Measurements from ENCODE around the gene POLD2. TPM values are rescaled to one million over a fixed set of nuclear protein-coding genes. Genes with fewer than 3 reads are reported as not detected.

Gene POLD2
- total and polyA plus RNA-seq, 2 of the 13 experiments (the other 11 are each of a cell fraction or from before 2014, with no cell fraction given) = 87.6 to 95.1 TPM

- Histone ChIP-seq H3K36me3 (replicated peaks in 1 of 2; ENCODE audit: control insufficient read depth in 1 of 2, insufficient read depth in 2 of 2, low read length in 2 of 2) (peaks cover 11 to 28% of the 10 kb centered on the region in 2 experiments; a peak in 4 of 5 replicates), H3K4me1 (ENCODE audit: insufficient read depth, low read length) (peaks cover 16% of the 10 kb centered on the region), H3K9me3 (ENCODE audit: low read length) (no peaks in the 10 kb centered on the region), H3K4me2 (ENCODE audit: low read depth, low read length) (no peak overlapping the region), H3K9ac (ENCODE audit: insufficient read depth, low read depth, low read length) (no peak overlapping the region), H3K27me3 (ENCODE audit: control insufficient read depth in 1 of 2, insufficient read depth in 2 of 2, low read length in 2 of 2) (no peaks in the 10 kb centered on the region), H2AFZ (ENCODE audit: low read length) (no peak overlapping the region), H3K79me2 (ENCODE audit: insufficient read depth, low read length) (no peaks in the 10 kb centered on the region), H3K27ac (ENCODE audit: extremely low read length, insufficient read depth, low read length) (no peak overlapping the region), H3K4me3 (replicated peaks in 1 of 3; ENCODE audit: insufficient read depth in 1 of 3, low read depth in 2 of 3, low read length in 3 of 3) (no peak overlapping the region), H4K20me1 (ENCODE audit: insufficient read depth, low read length) (no peaks in the 10 kb centered on the region)
- WGBS (ENCODE audit: low lambda C conversion rate) = 98% methylated on average over 5 of the region's 5 CpGs
- ChIA-PET CTCF (ENCODE audit: low intra/inter-chr PET ratio, low total read pairs) (no interaction called here), POLR2A (no interaction called here)
- TF ChIP-seq SIN3A (IDR thresholded peaks at IDR 0.05; ENCODE audit: borderline replicate concordance, low read depth, low read length) (no peak), TEAD2 (CRISPR knock-in tag; IDR thresholded peaks at IDR 0.05) (no peak), MAFF (IDR thresholded peaks at IDR 0.05; ENCODE audit: low read depth, low read length) (no peak), ZNF761 (CRISPR knock-in tag; conservative IDR thresholded peaks at IDR 0.05) (no peak), JARID2 (CRISPR knock-in tag; IDR thresholded peaks at IDR 0.05; ENCODE audit: insufficient replicate concordance) (no peak), ATF7 (IDR thresholded peaks at IDR 0.05) (no peak), ATF7 (CRISPR knock-in tag; IDR thresholded peaks at IDR 0.05) (no peak), SMC3 (IDR thresholded peaks at IDR 0.05; ENCODE audit: low read length) (no peak), ZNF280B (CRISPR knock-in tag; IDR thresholded peaks at IDR 0.05; ENCODE audit: borderline replicate concordance) (no peak), DDIT3 (CRISPR knock-in tag; IDR thresholded peaks at IDR 0.05) (no peak), BHLHE40 (IDR thresholded peaks at IDR 0.05; ENCODE audit: low read length) (no peak), TOPORS (CRISPR knock-in tag; IDR thresholded peaks at IDR 0.05) (no peak), NONO (IDR thresholded peaks at IDR 0.05) (no peak), NONO (CRISPR knock-in tag; conservative IDR thresholded peaks at IDR 0.05) (no peak), MAFK (conservative IDR thresholded peaks at IDR 0.05 in 1 of 2, IDR thresholded peaks at IDR 0.05 in 1 of 2; ENCODE audit: low read length in 2 of 2) (no peak), THAP8 (CRISPR knock-in tag; IDR thresholded peaks at IDR 0.05; ENCODE audit: borderline replicate concordance) (no peak), AKAP8 (CRISPR knock-in tag; IDR thresholded peaks at IDR 0.05) (no peak), CEBPZ (IDR thresholded peaks at IDR 0.05; ENCODE audit: low read length) (no peak), HIVEP1 (CRISPR knock-in tag; IDR thresholded peaks at IDR 0.05) (no peak)
- no peak for FAIRE-seq
- intact Hi-C loops (cut with micrococcal nuclease; ENCODE audit: unreplicated experiment) (no loop called here), in situ Hi-C loops (cut with HindIII; ENCODE audit: extremely low pct_ligation_motif_present, low pct_unique_long_range_greater_than_20kb) (no loop called here)
- ATAC-seq = no peak
- BruUV-seq (replicated peaks) = no TSS peak
- no peak for DNase-seq (ENCODE audit: low spot score)
Observed at GRCh38 chr7:44077681-44078091, 45.7 kb downstream of the POLD2 start.
